Endodermal cell (in vitro differentiated cells): ENCODE data around the gene ADPRS. TPM values are rescaled to one million over a fixed set of nuclear protein-coding genes. Genes with fewer than 3 reads are reported as not detected.

ENCODE experiments used
- DNase-seq: peaks from one replicate; pipeline ENCODE4 v3.0.0-alpha.2; 2017
- H3K27ac ChIP-seq: 2 replicates; pipeline ENCODE4 v1.5.1; 2013; ENCODE audit warnings: mild to moderate bottlenecking, low read depth, low read length, moderate library complexity
- H3K27me3 ChIP-seq: 2 replicates; pipeline ENCODE4 v1.6.1; 2013; ENCODE audit warnings: mild to moderate bottlenecking, low read length, moderate library complexity; ENCODE audit not compliant: insufficient read depth, control insufficient read depth, poor library complexity, severe bottlenecking
- H3K36me3 ChIP-seq: 2 replicates; pipeline ENCODE4 v1.7.0; 2013; ENCODE audit warnings: mild to moderate bottlenecking, low read length, moderate library complexity; ENCODE audit not compliant: control insufficient read depth, insufficient read depth
- H3K4me1 ChIP-seq: one replicate; pipeline ENCODE4 v1.7.0; 2013; ENCODE audit warnings: low read length; ENCODE audit not compliant: control insufficient read depth, insufficient read depth
- H3K4me3 ChIP-seq: 2 replicates; pipeline ENCODE4 v1.5.1; 2013; ENCODE audit warnings: mild to moderate bottlenecking, low read length, moderate library complexity
- H3K9ac ChIP-seq: 2 replicates; pipeline ENCODE4 v1.6.1; 2013; ENCODE audit warnings: mild to moderate bottlenecking, low read length, moderate library complexity; ENCODE audit not compliant: poor library complexity, severe bottlenecking; ENCODE audit errors: extremely low read depth
- H3K9me3 ChIP-seq: 2 replicates; pipeline ENCODE4 v1.6.1; 2013; ENCODE audit warnings: mild to moderate bottlenecking, low read length, moderate library complexity; ENCODE audit not compliant: control insufficient read depth
- H3K27ac Mint-ChIP-seq: 2 replicates; pipeline ENCODE4 v1.8.0; 2020; ENCODE audit warnings: mixed read lengths
- H3K27me3 Mint-ChIP-seq: 2 replicates; pipeline ENCODE4 v1.8.0; 2021; ENCODE audit warnings: mild to moderate bottlenecking, mixed read lengths; ENCODE audit not compliant: insufficient read depth
- H3K36me3 Mint-ChIP-seq: 2 replicates; pipeline ENCODE4 v1.8.0; 2020; ENCODE audit warnings: low read depth, mixed read lengths
- H3K4me1 Mint-ChIP-seq: 2 replicates; pipeline ENCODE4 v1.8.0; 2020; ENCODE audit warnings: mixed read lengths
- H3K4me3 Mint-ChIP-seq: 2 replicates; pipeline ENCODE4 v1.8.0; 2020; ENCODE audit warnings: mild to moderate bottlenecking, moderate library complexity, mixed read lengths
- H3K9me3 Mint-ChIP-seq: 2 replicates; pipeline ENCODE4 v1.8.0; 2020; ENCODE audit warnings: mild to moderate bottlenecking, mixed read lengths
- CTCF ChIP-seq: fragments of 200-600 bp; sonication (generic); conservative IDR thresholded peaks from 2 replicates; pipeline ENCODE4 v1.5.0; 2021; ENCODE audit warnings: antibody characterized with exemption, mild to moderate bottlenecking
- WGBS, 2 experiments: methylation state at CpG; one replicate each; pipeline versions ENCODE4 v1.1.5 to v1.1.7; 2013; ENCODE audit warnings: missing lambda C conversion rate in 2 of 2, mixed read lengths in 1 of 2; ENCODE audit not compliant: insufficient coverage in 1 of 2, insufficient read length in 1 of 2; 5-methylcytosine and 5-hydroxymethylcytosine counted together
- total RNA-seq, 2 donors: library from RNA; stranded (reverse); fragmentation: NEBNext Ultra II Directional in 1 of 2; extraction: Animal tissue kit (Norgen Biotek cat#: 25700) in 1 of 2; gene quantifications; 2 replicates in 1 of 2; 3 replicates in 1 of 2; pipeline ENCODE4 v1.2.1, GENCODE V29; 2021

The ADPRS gene
- total RNA-seq, 2 donors from 2014 or later, result 22.1 to 25.3 TPM

- no peaks in the 10 kb centered on the region for H3K9me3 Mint-ChIP-seq
- Histone ChIP-seq H3K9me3 (no peaks in the 10 kb centered on the region), H3K27me3 (peaks cover 1% of the 10 kb centered on the region), H3K36me3 (no peaks in the 10 kb centered on the region), H3K4me3 (no peak overlapping the region), H3K9ac (no peak overlapping the region), H3K27ac (no peak overlapping the region), H3K4me1 (no peaks in the 10 kb centered on the region)
- 89 to 92% methylated on average over 3 to 5 of the region's 5 CpGs for WGBS, 2 experiments
- no peaks in the 10 kb centered on the region for H3K4me1 Mint-ChIP-seq
- no peaks in the 10 kb centered on the region for H3K36me3 Mint-ChIP-seq
- TF ChIP-seq CTCF, result no peak
- no peak overlapping the region for H3K27ac Mint-ChIP-seq
- H3K27me3 Mint-ChIP-seq, result peaks cover 7% of the 10 kb centered on the region
- DNase-seq, result no peak
- H3K4me3 Mint-ChIP-seq, result no peak overlapping the region
Measured at GRCh38 chr1:36116901-36117300, 28.2 kb downstream of the ADPRS start.

- H3K9me3 Mint-ChIP-seq, result no peaks in the 10 kb centered on the region
- no peak overlapping the region for H3K4me3 Mint-ChIP-seq
Measured at GRCh38 chr1:36118447-36119204, 29.9 kb downstream of the ADPRS start.

GRCh38 chr1:36119456-36119855 is 30.8 kb downstream of the ADPRS start:
- no peak overlapping the region for H3K27ac ChIP-seq
- WGBS, 2 experiments, result 68 to 76% methylated on average over 5 to 9 of the region's 9 CpGs
- no peaks in the 10 kb centered on the region for H3K36me3 Mint-ChIP-seq
- no peaks in the 10 kb centered on the region for H3K4me1 Mint-ChIP-seq
- H3K4me1 ChIP-seq, result no peaks in the 10 kb centered on the region
- H3K4me3 ChIP-seq, result no peak overlapping the region
- DNase-seq, result no peak
- H3K9ac ChIP-seq, result no peak overlapping the region
- no peaks in the 10 kb centered on the region for H3K36me3 ChIP-seq
- H3K27ac Mint-ChIP-seq, result no peak overlapping the region
- H3K9me3 Mint-ChIP-seq, result no peaks in the 10 kb centered on the region
- peaks cover 27% of the 10 kb centered on the region for H3K27me3 ChIP-seq
- H3K27me3 Mint-ChIP-seq, result peaks cover 32% of the 10 kb centered on the region
- TF ChIP-seq CTCF, result no peak
- no peaks in the 10 kb centered on the region for H3K9me3 ChIP-seq
- no peak overlapping the region for H3K4me3 Mint-ChIP-seq

More at GRCh38 chr1:36118447-36119204, 29.9 kb downstream of the ADPRS start:
- Mint-ChIP-seq H3K36me3 (no peaks in the 10 kb centered on the region), H3K4me1 (no peaks in the 10 kb centered on the region), H3K27ac (no peak overlapping the region), H3K27me3 (peaks cover 24% of the 10 kb centered on the region)
- no peak overlapping the region for H3K4me3 ChIP-seq
- no peak for TF ChIP-seq CTCF
- H3K9ac ChIP-seq, result no peak overlapping the region
- 82 to 95% methylated on average over 4 to 10 of the region's 10 CpGs for WGBS, 2 experiments
- no peaks in the 10 kb centered on the region for H3K36me3 ChIP-seq
- peaks cover 18% of the 10 kb centered on the region for H3K27me3 ChIP-seq
- H3K4me1 ChIP-seq, result no peaks in the 10 kb centered on the region
- DNase-seq, result peak; percentile 51
- no peak overlapping the region for H3K27ac ChIP-seq
- no peaks in the 10 kb centered on the region for H3K9me3 ChIP-seq
